ENCODE results near the gene PKD2L1. TPM values are rescaled to one million over a fixed set of nuclear protein-coding genes. Genes with fewer than 3 reads are reported as not detected.
"Not testable (repeated sequence)": the region's sequence is repeated elsewhere in the genome, so short reads cannot be mapped to it uniquely, and the experiment has no call there.

Gene PKD2L1
- total and polyA plus RNA-seq, 2 experiments from 2014 or later, result not detected

- Histone ChIP-seq H3K36me3 (no peaks in the 10 kb centered on the region), H3K9me3 (ENCODE audit: low read depth) (no peaks in the 10 kb centered on the region), H3K27ac (no peak overlapping the region), H3K4me1 (ENCODE audit: low read depth) (no peaks in the 10 kb centered on the region), H3K27me3 (peaks cover 32% of the 10 kb centered on the region), H3K4me3 (no peak overlapping the region)
- DNase-seq (ENCODE audit: low read depth in 1 of 2, low spot score in 1 of 2), result no peak
- no peak for TF ChIP-seq CTCF (IDR thresholded peaks at IDR 0.05; ENCODE audit: low read depth, low read length)
Measured at GRCh38 chr10:100291356-100291755, 38.7 kb downstream of the PKD2L1 start.

- Histone ChIP-seq H3K9me3 (ENCODE audit: low read depth) (no peaks in the 10 kb centered on the region), H3K27me3 (peaks cover 29% of the 10 kb centered on the region)
Measured at GRCh38 chr10:100289641-100290040, 40.4 kb downstream of the PKD2L1 start.

GRCh38 chr10:100288196-100288595 is 41.8 kb downstream of the PKD2L1 start:
- Histone ChIP-seq H3K9me3 (ENCODE audit: low read depth) (no peaks in the 10 kb centered on the region), H3K36me3 (no peaks in the 10 kb centered on the region), H3K27ac (no peak overlapping the region), H3K4me3 (no peak overlapping the region), H3K27me3 (peaks cover 14% of the 10 kb centered on the region), H3K4me1 (ENCODE audit: low read depth) (no peaks in the 10 kb centered on the region)
- no peak for TF ChIP-seq CTCF (IDR thresholded peaks at IDR 0.05; ENCODE audit: low read depth, low read length)
- no peak for DNase-seq (ENCODE audit: low read depth in 1 of 2, low spot score in 1 of 2)

More at GRCh38 chr10:100289641-100290040, 40.4 kb downstream of the PKD2L1 start:
- Histone ChIP-seq H3K27ac (no peak overlapping the region), H3K36me3 (no peaks in the 10 kb centered on the region), H3K4me1 (ENCODE audit: low read depth) (no peaks in the 10 kb centered on the region), H3K4me3 (no peak overlapping the region)
- TF ChIP-seq CTCF (IDR thresholded peaks at IDR 0.05; ENCODE audit: low read depth, low read length), result no peak
- no peak for DNase-seq (ENCODE audit: low read depth in 1 of 2, low spot score in 1 of 2)

- peaks cover 10% of the 10 kb centered on the region for H3K27me3 ChIP-seq
- TF ChIP-seq CTCF (IDR thresholded peaks at IDR 0.05; ENCODE audit: low read depth, low read length), result no peak
- H3K4me1 ChIP-seq (ENCODE audit: low read depth), result no peaks in the 10 kb centered on the region
- no peak for DNase-seq (ENCODE audit: low read depth in 1 of 2, low spot score in 1 of 2)
- no peaks in the 10 kb centered on the region for H3K36me3 ChIP-seq
- H3K9me3 ChIP-seq (ENCODE audit: low read depth), result no peaks in the 10 kb centered on the region
- H3K27ac ChIP-seq, result no peak overlapping the region
- no peak overlapping the region for H3K4me3 ChIP-seq
Measured at GRCh38 chr10:100287756-100288155, 42.3 kb downstream of the PKD2L1 start.

GRCh38 chr10:100286051-100287033 is 43.7 kb downstream of the PKD2L1 start, which contains the start of gene BLOC1S2:
BLOC1S2 (minus strand) TSS chr10:100286680; CDS start chr10:100286659, 21 bp downstream.
- H3K4me1 ChIP-seq (ENCODE audit: low read depth), result no peaks in the 10 kb centered on the region
- peak; percentile 87 to 90 for DNase-seq (ENCODE audit: low read depth in 1 of 2, low spot score in 1 of 2)
- no peaks in the 10 kb centered on the region for H3K9me3 ChIP-seq (ENCODE audit: low read depth)
- peak within 1 kb of the TSS; percentile 2 for H3K27ac ChIP-seq
- peaks cover 6% of the 10 kb centered on the region for H3K27me3 ChIP-seq
- no peaks in the 10 kb centered on the region for H3K36me3 ChIP-seq
- peak within 1 kb of the TSS; percentile 67 for H3K4me3 ChIP-seq
- TF ChIP-seq CTCF (IDR thresholded peaks at IDR 0.05; ENCODE audit: low read depth, low read length), result no peak

GRCh38 chr10:100285326-100285725 is 44.7 kb downstream of the PKD2L1 start:
- H3K4me1 ChIP-seq (ENCODE audit: low read depth); H3K9me3 ChIP-seq (ENCODE audit: low read depth); H3K36me3 ChIP-seq; H3K27me3 ChIP-seq; DNase-seq (ENCODE audit: low read depth in 1 of 2, low spot score in 1 of 2): not testable (repeated sequence)
- Histone ChIP-seq H3K27ac (peak overlapping the region; percentile 2), H3K4me3 (peak overlapping the region; percentile 67)

All from cardiac muscle cell (in vitro differentiated cells and primary cell).